Bone marrow (tissue), 2 donors: ENCODE data around the gene EDN1.

Source experiments
- DNase-seq, 2 donors: peaks; one replicate each; lab custom pipeline; 2025; lab: John Stamatoyannopoulos, UW

The EDN1 gene

GRCh38 chr6:12289933-12290820, at the start of gene EDN1:
Gene EDN1 (plus strand): TSS chr6:12290361. CDS start chr6:12290630, 269 bp downstream.
- DNase-seq = peak; percentile 37 to 62

DNA sequence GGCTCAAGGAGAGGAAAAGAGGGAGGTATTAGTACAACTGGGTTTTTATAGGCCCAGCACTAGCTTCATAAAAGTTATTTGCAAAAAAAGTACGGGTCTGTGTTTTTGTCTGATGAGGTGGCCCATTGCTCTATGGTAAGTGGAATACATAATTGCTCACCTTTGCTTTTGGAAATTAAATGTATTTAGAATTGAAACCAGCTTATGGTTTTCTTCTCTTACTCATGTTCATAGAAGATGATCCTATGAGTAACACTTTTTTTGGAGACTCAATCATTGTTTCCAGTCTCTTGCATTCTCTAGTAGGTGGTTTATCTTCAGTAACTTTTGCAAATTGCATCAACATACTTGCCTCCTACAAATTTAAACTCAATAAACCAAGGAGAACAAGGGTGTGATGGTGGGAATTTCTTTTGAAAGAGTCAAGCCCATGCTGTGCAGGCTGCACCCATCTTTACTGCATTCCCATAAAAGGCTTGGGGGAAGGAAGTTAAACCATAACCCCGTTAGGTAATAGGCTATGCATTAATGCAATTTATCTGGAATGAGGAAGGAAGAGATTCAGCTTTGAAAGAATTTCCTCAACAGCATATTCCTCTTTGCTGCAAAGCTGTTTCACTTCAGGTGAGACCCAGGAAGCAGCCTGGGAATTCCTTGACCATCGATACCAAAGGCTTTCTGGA, 48.5 kb upstream of the EDN1 start:
- no peak for DNase-seq

- no peak for DNase-seq
These were observed 47.0 kb upstream of the EDN1 start for GRCh38 chr6:12243169-12243568.

DNA sequence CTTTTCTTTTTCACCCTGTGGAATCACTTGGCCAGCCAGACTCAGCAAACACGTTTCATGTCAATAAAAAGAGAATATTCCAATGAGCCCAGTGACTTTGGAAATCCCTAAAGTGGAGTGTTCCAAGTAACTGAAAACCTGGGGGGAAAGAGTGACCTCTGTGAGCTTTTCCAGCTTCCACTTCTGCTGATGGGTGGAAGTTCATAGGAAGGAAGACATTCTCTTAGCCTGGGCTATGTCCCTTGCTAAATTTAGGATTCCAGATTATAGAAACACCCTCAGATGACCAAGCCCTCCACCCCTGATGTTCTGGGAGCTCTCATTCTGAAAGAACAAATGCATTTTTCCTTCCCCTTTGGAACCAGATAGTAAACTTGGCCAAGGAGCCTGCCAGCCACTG, 44.8 kb upstream of the EDN1 start:
- no peak for DNase-seq

DNA sequence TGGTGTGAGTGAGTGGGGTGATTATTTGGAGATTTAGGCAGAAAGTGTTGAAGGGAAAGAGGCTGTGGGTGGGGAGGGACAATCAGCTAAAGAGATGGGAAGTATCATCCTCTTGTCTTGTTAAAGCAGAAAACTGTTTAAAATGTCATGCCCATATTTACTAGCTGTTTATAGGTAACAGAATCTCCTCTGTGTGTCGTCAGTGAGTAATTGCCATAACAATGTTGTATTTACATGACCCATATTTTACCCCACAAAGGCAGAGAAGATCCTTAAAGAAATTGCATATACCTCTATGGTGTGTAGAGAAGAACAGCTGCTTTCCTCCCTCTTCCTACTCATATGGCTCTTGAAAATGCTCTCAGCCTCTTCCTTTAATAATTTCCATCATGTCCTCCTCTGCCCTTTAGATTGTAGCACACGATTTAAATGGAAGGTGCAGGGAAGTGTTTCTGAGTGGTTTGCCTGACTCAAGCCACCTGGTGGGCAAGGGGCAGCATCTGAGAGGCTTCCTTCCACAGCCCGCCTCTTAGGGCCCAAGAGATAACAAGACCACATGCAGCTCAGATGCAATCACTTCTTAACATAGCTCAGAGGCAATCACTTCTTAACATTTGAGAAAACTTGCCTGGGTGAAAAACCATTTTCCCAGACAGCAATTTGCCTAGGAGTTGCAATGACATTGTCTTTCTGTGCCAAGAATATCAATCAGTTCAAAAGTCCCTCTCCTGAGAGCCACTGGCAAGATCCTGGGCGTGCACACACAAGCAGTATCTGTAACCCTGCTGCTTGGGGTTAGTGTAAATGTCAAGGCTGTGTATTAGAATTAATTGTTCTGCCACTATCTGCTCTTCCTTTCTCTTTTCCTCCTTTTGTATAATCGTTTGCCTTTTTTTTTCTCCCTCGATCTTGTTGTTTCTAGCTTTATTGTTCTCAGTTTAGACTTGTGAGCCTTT, 44.1 kb upstream of the EDN1 start:
- DNase-seq = no peak

DNA sequence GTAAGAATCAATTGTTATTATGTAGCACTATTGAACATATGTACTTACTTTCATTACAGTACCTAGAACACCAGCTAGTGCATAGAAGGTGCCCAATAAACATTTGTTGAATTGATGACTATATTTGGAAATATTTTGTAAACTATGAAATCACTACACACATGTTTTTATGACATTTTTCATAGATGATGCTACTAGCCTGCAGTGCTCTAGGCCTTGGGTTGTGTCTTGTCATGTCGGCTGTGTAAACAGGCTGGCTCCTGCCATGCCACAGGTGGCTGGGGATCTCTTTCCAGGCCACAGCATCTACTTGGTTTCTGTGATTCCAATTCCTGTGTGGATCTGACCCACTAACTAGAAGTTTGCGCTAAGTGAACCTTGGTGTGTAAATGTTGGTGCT, 43.3 kb upstream of the EDN1 start:
- no peak for DNase-seq

DNA sequence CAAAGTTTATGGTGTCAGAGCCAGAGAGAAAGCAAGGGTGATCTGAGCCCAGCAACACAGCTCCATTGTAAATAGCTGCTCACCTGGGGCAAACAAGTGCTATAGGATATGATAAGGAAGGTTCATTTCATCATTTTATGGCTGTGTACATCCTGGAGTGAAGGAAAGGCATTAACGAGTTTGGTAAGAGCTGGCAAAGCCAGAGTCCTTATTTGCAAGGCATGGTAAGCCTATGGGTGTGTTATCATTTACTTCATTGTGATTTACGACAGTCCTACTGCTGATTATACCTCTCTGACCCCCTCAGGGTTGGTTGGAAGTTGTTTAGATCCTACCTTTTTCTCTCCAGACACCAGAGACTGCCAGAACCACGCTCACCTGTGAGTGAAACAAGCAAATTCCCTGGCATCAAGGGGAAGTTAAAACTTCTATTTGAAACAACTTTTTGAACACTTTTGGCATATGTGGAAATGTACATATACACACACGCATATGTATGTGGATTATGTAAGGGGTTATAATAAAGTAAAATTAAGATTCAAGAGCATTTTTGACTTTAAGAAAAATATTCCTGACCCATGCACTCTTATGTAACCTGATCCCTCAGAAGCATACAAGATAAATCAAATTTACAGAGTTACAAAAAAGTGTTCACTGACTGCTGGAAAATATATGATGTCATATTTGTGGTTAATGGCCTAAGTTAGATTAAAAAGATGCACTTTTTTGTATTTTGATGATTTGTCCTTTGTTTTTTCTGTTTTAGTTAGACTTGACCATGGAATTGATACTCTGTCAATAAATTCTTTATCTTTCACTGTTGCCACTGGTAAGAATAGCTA, 40.4 kb upstream of the EDN1 start:
- DNase-seq = no peak

DNA sequence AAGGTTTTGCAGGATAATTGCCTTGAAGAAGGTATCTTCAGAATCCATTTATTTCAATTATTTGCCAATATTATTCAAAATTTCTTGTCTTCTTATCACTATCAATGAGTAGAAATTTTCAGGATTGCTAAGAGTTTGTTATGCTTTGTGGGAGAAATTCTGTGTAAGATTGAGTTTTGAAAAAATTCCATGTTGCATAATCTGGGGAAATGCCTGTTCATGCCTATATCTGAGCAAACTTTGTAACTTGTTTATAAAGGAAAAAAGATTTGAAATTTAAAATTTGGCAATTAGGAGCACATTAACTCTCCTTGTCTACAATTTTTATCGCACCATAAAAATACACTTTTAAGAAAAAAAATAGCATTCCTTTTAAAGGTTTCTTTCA, 39.8 kb upstream of the EDN1 start:
- no peak for DNase-seq

DNA sequence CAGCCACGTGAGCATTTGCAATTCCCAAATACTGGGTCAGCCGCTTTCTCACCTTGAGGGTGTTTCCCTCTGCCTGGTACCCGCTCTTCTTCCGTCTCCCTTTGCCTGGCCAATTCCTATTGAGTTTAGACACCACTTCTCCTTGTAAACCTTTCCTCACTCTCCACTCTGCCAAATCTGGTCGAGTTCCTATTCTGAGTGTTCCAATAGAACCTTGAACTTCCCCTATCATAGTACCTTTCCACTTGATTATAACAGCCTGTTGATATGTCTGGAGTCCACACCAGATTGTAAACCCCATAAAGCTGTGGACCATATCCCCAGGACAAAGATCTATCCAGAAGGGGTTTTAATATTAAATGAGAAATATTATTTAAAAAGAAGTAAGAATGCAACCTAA, 36.0 kb upstream of the EDN1 start:
- no peak for DNase-seq

GRCh38 chr6:12258191-12258590, 32.0 kb upstream of the EDN1 start:
- no peak for DNase-seq

- DNase-seq = no peak
These were observed 31.5 kb upstream of the EDN1 start for GRCh38 chr6:12258591-12259075.

- no peak for DNase-seq
These were observed 29.6 kb upstream of the EDN1 start for GRCh38 chr6:12260458-12261093.

- DNase-seq = no peak
These were observed 28.7 kb upstream of the EDN1 start for GRCh38 chr6:12261502-12261901.

DNA sequence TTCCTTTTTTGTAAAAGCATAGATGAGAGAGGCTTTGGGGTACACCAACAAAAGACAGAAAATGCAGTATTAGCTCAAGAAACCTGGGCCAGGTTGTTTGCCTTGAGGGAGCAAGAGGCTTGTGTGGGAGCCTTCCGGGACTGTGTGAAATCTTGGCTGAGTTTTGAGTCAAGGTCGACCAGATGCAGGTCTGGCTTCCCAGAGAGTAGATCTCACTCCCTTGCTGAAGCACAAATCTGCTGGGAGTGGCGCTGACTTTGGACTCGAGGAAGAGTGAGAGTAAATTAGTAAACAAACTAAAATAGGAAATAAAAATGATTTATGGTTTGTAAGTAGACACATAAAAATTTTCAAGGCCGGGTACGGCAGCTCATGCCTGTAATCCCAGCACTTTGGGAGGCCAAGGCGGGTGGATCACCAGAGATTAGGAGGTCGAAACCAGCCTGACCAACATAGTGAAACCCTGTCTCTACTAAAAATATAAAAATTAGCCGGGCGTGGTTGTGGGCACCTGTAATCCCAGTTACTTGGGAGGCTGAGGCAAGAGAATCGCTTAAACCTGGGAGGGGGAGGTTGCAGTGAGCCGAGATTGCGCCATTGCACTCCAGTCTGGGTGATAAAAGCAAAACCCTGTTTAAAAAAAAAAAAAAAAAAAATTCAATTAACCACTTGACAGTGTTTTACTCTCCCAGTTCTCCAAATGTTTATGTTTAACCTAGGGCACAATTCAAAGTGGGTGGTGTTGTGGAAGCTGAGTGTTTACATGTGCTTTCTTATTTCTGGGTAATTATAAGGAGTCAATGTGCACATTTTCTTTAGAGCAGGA, 27.7 kb upstream of the EDN1 start:
- no peak for DNase-seq

DNA sequence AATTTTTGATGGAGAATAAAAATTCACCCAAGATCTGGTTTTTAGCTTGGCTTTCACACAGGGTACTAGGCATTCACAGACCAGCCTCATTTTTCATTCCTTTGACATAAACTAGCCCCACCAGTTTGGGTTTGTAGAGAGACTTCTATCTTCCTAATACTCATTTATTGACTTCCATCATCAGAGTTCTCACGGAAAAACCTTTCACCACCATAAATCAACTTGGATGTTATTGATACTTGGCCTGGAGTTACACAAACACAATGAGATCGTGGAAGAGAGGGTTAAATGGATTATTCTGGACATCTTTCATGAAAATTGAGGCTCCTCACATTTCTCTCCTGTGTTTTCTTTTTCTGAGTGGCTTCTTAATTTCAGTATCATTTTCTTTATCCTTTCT, 26.8 kb upstream of the EDN1 start:
- no peak for DNase-seq

GRCh38 chr6:12264671-12265070, 25.5 kb upstream of the EDN1 start:
- DNase-seq = no peak

GRCh38 chr6:12265296-12265695, 24.9 kb upstream of the EDN1 start:
- no peak for DNase-seq

DNA sequence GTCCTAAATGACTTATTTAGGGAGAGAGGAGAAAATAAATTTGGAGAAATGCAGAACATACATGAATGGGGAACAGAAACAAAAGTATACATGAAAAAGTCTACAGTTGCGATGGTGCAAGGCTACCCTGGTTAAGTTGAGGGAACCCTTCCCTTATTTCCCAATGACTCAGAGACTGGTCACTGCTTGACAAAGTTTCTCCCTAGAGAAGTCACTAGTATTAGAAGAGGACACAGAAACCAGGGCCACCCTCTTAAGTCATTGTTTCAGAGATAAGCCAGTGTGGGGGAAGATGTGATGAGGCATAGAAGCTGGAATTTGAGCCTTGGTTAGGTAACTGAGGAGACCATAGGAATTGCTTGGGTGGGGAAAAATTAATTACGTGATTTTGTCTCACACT, 24.4 kb upstream of the EDN1 start:
- DNase-seq = no peak

GRCh38 chr6:12266571-12266970, 23.6 kb upstream of the EDN1 start:
- DNase-seq = peak in 1 of 2 donors; percentile 4

GRCh38 chr6:12269110-12269509, 21.1 kb upstream of the EDN1 start:
- no peak for DNase-seq
